IgD-negative memory B cell (primary cell): ENCODE data around the gene CHAC2. TPM values are rescaled to one million over a fixed set of nuclear protein-coding genes. Genes with fewer than 3 reads are reported as not detected.
A peak's percentile ranks its signal among the peaks of the same experiment; 100 is the strongest.
"Not testable (repeated sequence)": the region's sequence is repeated elsewhere in the genome, so short reads cannot be mapped to it uniquely, and the experiment has no call there.

ENCODE experiments used
- H3K27ac Mint-ChIP-seq, 3 donors: one replicate each; pipeline ENCODE4 v1.8.0; 2020 to 2022; ENCODE audit warnings: mild to moderate bottlenecking in 3 of 3, mixed read lengths in 3 of 3, moderate library complexity in 1 of 3
- H3K27me3 Mint-ChIP-seq: one replicate; pipeline ENCODE4 v1.8.0; 2021; ENCODE audit warnings: mixed read lengths
- H3K36me3 Mint-ChIP-seq: one replicate; pipeline ENCODE4 v1.8.0; 2020; ENCODE audit warnings: mild to moderate bottlenecking, mixed read lengths
- H3K4me1 Mint-ChIP-seq, 3 donors: one replicate each; pipeline ENCODE4 v1.8.0; 2020 to 2022; ENCODE audit warnings: mixed read lengths in 3 of 3, mild to moderate bottlenecking in 1 of 3
- H3K4me3 Mint-ChIP-seq, 4 donors: one replicate each; pipeline ENCODE4 v1.8.0; 2020 to 2022; ENCODE audit warnings: mild to moderate bottlenecking in 4 of 4, mixed read lengths in 4 of 4, moderate library complexity in 3 of 4
- H3K9me3 Mint-ChIP-seq, 3 donors: one replicate each; pipeline ENCODE4 v1.8.0; 2020 to 2021; ENCODE audit warnings: mixed read lengths in 3 of 3, mild to moderate bottlenecking in 1 of 3
- polyA plus RNA-seq: library from polyadenylated mRNA; unstranded; fragments of 300-500 nt; fragmentation: Illumina TruSeq; gene quantifications from one replicate; pipeline ENCODE4 v1.2.3, GENCODE V29; 2021

Gene CHAC2
- polyA plus RNA-seq, 1 donor from 2014 or later: 6.8 TPM

- peaks cover 14% of the 10 kb centered on the region for H3K36me3 Mint-ChIP-seq
- H3K4me1 Mint-ChIP-seq: peaks cover 1 to 5% (median 4%) of the 10 kb centered on the region in 3 donors
- no peak overlapping the region for H3K4me3 Mint-ChIP-seq
- no peak overlapping the region for H3K27ac Mint-ChIP-seq
- H3K9me3 Mint-ChIP-seq: no peaks in the 10 kb centered on the region
- no peaks in the 10 kb centered on the region for H3K27me3 Mint-ChIP-seq
Measured at GRCh38 chr2:53755121-53755520, 12.5 kb upstream of the CHAC2 start.

GRCh38 chr2:53756644-53757043 is 11.0 kb upstream of the CHAC2 start:
- no peak overlapping the region for H3K27ac Mint-ChIP-seq
- H3K4me3 Mint-ChIP-seq: no peak overlapping the region
- H3K4me1 Mint-ChIP-seq: peaks cover 0 to 5% (median 4%) of the 10 kb centered on the region in 3 donors
- no peaks in the 10 kb centered on the region for H3K27me3 Mint-ChIP-seq
- no peaks in the 10 kb centered on the region for H3K9me3 Mint-ChIP-seq
- peaks cover 14% of the 10 kb centered on the region for H3K36me3 Mint-ChIP-seq

GRCh38 chr2:53757206-53757605 is 10.4 kb upstream of the CHAC2 start:
- H3K4me3 Mint-ChIP-seq, H3K27me3 Mint-ChIP-seq, H3K27ac Mint-ChIP-seq, H3K4me1 Mint-ChIP-seq, H3K9me3 Mint-ChIP-seq: not testable (repeated sequence)
- H3K36me3 Mint-ChIP-seq: peaks cover 14% of the 10 kb centered on the region

GRCh38 chr2:53765767-53766166 is 1.8 kb upstream of the CHAC2 start:
- H3K9me3 Mint-ChIP-seq: no peaks in the 10 kb centered on the region
- peaks cover 14 to 26% (median 22%) of the 10 kb centered on the region in 3 donors for H3K4me1 Mint-ChIP-seq
- no peaks in the 10 kb centered on the region for H3K27me3 Mint-ChIP-seq
- H3K4me3 Mint-ChIP-seq: peak overlapping the region in 2 of 4 donors; percentile 13 to 22
- peaks cover 6% of the 10 kb centered on the region for H3K36me3 Mint-ChIP-seq
- H3K27ac Mint-ChIP-seq: peak overlapping the region in 1 of 3 donors; percentile 6

GRCh38 chr2:53768242-53768542 is 588 bp downstream of the CHAC2 start:
- Mint-ChIP-seq H3K4me1 (peaks cover 15 to 29% (median 23%) of the 10 kb centered on the region in 3 donors), H3K27me3 (no peaks in the 10 kb centered on the region), H3K9me3 (no peaks in the 10 kb centered on the region), H3K4me3 (peak overlapping the region; percentile 90 to 98 (median 96)), H3K36me3 (peaks cover 10% of the 10 kb centered on the region), H3K27ac (peak overlapping the region; percentile 90 to 97 (median 94))

GRCh38 chr2:53769318-53769945 is 1.8 kb downstream of the CHAC2 start:
- Mint-ChIP-seq H3K36me3 (peaks cover 6% of the 10 kb centered on the region), H3K4me3 (peak overlapping the region in 3 of 4 donors; percentile 27 to 96 (median 51)), H3K27ac (peak overlapping the region in 2 of 3 donors; percentile 27 to 50), H3K4me1 (peaks cover 15 to 32% (median 28%) of the 10 kb centered on the region in 3 donors), H3K27me3 (no peaks in the 10 kb centered on the region), H3K9me3 (no peaks in the 10 kb centered on the region)

- peak overlapping the region in 2 of 4 donors; percentile 28 to 51 for H3K4me3 Mint-ChIP-seq
Measured at GRCh38 chr2:53770264-53770663, 2.7 kb downstream of the CHAC2 start.

GRCh38 chr2:53777134-53777533 is 9.5 kb downstream of the CHAC2 start:
- H3K4me1 Mint-ChIP-seq: peaks cover 9 to 22% (median 19%) of the 10 kb centered on the region in 3 donors
- H3K27me3 Mint-ChIP-seq: no peaks in the 10 kb centered on the region
- no peak overlapping the region for H3K4me3 Mint-ChIP-seq
- H3K36me3 Mint-ChIP-seq: peaks cover 3% of the 10 kb centered on the region
- peak overlapping the region in 2 of 3 donors; percentile 4 to 33 for H3K27ac Mint-ChIP-seq
- no peaks in the 10 kb centered on the region for H3K9me3 Mint-ChIP-seq

More at GRCh38 chr2:53770264-53770663, 2.7 kb downstream of the CHAC2 start:
- Mint-ChIP-seq H3K9me3 (no peaks in the 10 kb centered on the region), H3K4me1 (peaks cover 14 to 32% (median 28%) of the 10 kb centered on the region in 3 donors), H3K27ac (peak overlapping the region in 2 of 3 donors; percentile 48 to 50), H3K36me3 (peaks cover 6% of the 10 kb centered on the region), H3K27me3 (no peaks in the 10 kb centered on the region)

- H3K27ac Mint-ChIP-seq: no peak overlapping the region
- H3K36me3 Mint-ChIP-seq: no peaks in the 10 kb centered on the region
Measured at GRCh38 chr2:53778536-53779162, 11.0 kb downstream of the CHAC2 start.

GRCh38 chr2:53780056-53780455 is 12.5 kb downstream of the CHAC2 start:
- peaks cover 22 to 34% (median 33%) of the 10 kb centered on the region in 3 donors for H3K4me1 Mint-ChIP-seq
- H3K27ac Mint-ChIP-seq: no peak overlapping the region
- H3K4me3 Mint-ChIP-seq: peak overlapping the region in 1 of 4 donors; percentile 75
- no peaks in the 10 kb centered on the region for H3K27me3 Mint-ChIP-seq
- no peaks in the 10 kb centered on the region for H3K9me3 Mint-ChIP-seq
- no peaks in the 10 kb centered on the region for H3K36me3 Mint-ChIP-seq

More at GRCh38 chr2:53778536-53779162, 11.0 kb downstream of the CHAC2 start:
- peaks cover 14 to 26% (median 25%) of the 10 kb centered on the region in 3 donors for H3K4me1 Mint-ChIP-seq
- no peaks in the 10 kb centered on the region for H3K27me3 Mint-ChIP-seq
- H3K9me3 Mint-ChIP-seq: no peaks in the 10 kb centered on the region
- no peak overlapping the region for H3K4me3 Mint-ChIP-seq

GRCh38 chr2:53782676-53783075 is 15.1 kb downstream of the CHAC2 start:
- peak overlapping the region in 1 of 3 donors; percentile 80 for H3K27ac Mint-ChIP-seq
- H3K4me3 Mint-ChIP-seq: peak overlapping the region in 1 of 4 donors; percentile 52
- H3K4me1 Mint-ChIP-seq: peaks cover 24 to 39% (median 36%) of the 10 kb centered on the region in 3 donors

GRCh38 chr2:53784436-53784835 is 16.8 kb downstream of the CHAC2 start:
- peak overlapping the region; percentile 25 to 96 (median 40) for H3K4me3 Mint-ChIP-seq
- no peaks in the 10 kb centered on the region for H3K9me3 Mint-ChIP-seq
- H3K27ac Mint-ChIP-seq: peak overlapping the region; percentile 21 to 90 (median 84)
- no peaks in the 10 kb centered on the region for H3K27me3 Mint-ChIP-seq
- peaks cover 31 to 44% (median 40%) of the 10 kb centered on the region in 3 donors for H3K4me1 Mint-ChIP-seq
- no peaks in the 10 kb centered on the region for H3K36me3 Mint-ChIP-seq

More at GRCh38 chr2:53782676-53783075, 15.1 kb downstream of the CHAC2 start:
- Mint-ChIP-seq H3K27me3 (no peaks in the 10 kb centered on the region), H3K9me3 (no peaks in the 10 kb centered on the region), H3K36me3 (no peaks in the 10 kb centered on the region)

- Mint-ChIP-seq H3K27ac (peak overlapping the region; percentile 21 to 90 (median 39)), H3K9me3 (no peaks in the 10 kb centered on the region), H3K36me3 (no peaks in the 10 kb centered on the region), H3K4me3 (peak overlapping the region; percentile 96 to 98 (median 96)), H3K4me1 (peaks cover 32 to 44% (median 35%) of the 10 kb centered on the region in 3 donors), H3K27me3 (no peaks in the 10 kb centered on the region)
Measured at GRCh38 chr2:53785366-53785765, 17.8 kb downstream of the CHAC2 start.

GRCh38 chr2:53786352-53786704 is 18.7 kb downstream of the CHAC2 start:
- Mint-ChIP-seq H3K4me1 (peaks cover 39 to 46% (median 43%) of the 10 kb centered on the region in 3 donors), H3K27ac (peak overlapping the region; percentile 90 to 98 (median 96)), H3K4me3 (peak overlapping the region; percentile 96 to 98 (median 96)), H3K9me3 (no peaks in the 10 kb centered on the region), H3K27me3 (no peaks in the 10 kb centered on the region), H3K36me3 (no peaks in the 10 kb centered on the region)

GRCh38 chr2:53786705-53787613 is 19.4 kb downstream of the CHAC2 start, which contains the start of the genes ASB3 and ERLEC1:
Gene ASB3, minus strand, starts transcription at chr2:53786953. Its CDS starts 21,381 bp downstream, at chr2:53765572.
Gene ERLEC1, plus strand, starts transcription at chr2:53787044. Its CDS starts 167 bp downstream, at chr2:53787211.
- peaks cover 39 to 45% (median 43%) of the 10 kb centered on the region in 3 donors for H3K4me1 Mint-ChIP-seq
- H3K36me3 Mint-ChIP-seq: no peaks in the 10 kb centered on the region
- H3K9me3 Mint-ChIP-seq: no peaks in the 10 kb centered on the region
- peak within 1 kb of the TSS; percentile 90 to 98 (median 96) for H3K27ac Mint-ChIP-seq
- peak within 1 kb of the TSS; percentile 96 to 98 (median 96) for H3K4me3 Mint-ChIP-seq
- no peaks in the 10 kb centered on the region for H3K27me3 Mint-ChIP-seq
